CD4-positive, alpha-beta memory T cell (primary cell): ENCODE data around the gene NDUFAF7. TPM values are rescaled to one million over a fixed set of nuclear protein-coding genes. Genes with fewer than 3 reads are reported as not detected.
A peak's percentile ranks its signal among the peaks of the same experiment; 100 is the strongest.
"Not testable (repeated sequence)": the region's sequence is repeated elsewhere in the genome, so short reads cannot be mapped to it uniquely, and the experiment has no call there.

ENCODE experiments used
- CTCF ChIA-PET: fragments of 350-600 bp; sonication (Branson Sonifier 250); formaldehyde crosslinking; loops from one replicate; lab custom pipeline; 2021; ENCODE audit warnings: inconsistent platforms; ENCODE audit not compliant: partially characterized antibody; lab: Charles Lee
- POLR2A ChIA-PET: fragments of 350-600 bp; sonication (Branson Sonifier 250); formaldehyde crosslinking; loops from one replicate; lab custom pipeline; 2021; ENCODE audit not compliant: partially characterized antibody; lab: Charles Lee
- DNase-seq, 5 donors: peaks; one replicate each; pipeline versions ENCODE4 v3.0.0 to v3.0.0-alpha.2; 2020 to 2022; ENCODE audit warnings: mixed read lengths in 1 of 5
- H3K27ac ChIP-seq: one replicate; pipeline ENCODE4 v1.7.0; 2013; ENCODE audit warnings: low read depth, low read length
- H3K27me3 ChIP-seq: 2 replicates; pipeline ENCODE4 v1.7.0; 2013; ENCODE audit warnings: mild to moderate bottlenecking, low read length, moderate library complexity; ENCODE audit not compliant: insufficient read depth
- H3K36me3 ChIP-seq: 2 replicates; pipeline ENCODE4 v1.7.0; 2013; ENCODE audit warnings: mild to moderate bottlenecking, low read length, moderate library complexity; ENCODE audit not compliant: insufficient read depth
- H3K4me1 ChIP-seq: 2 replicates; pipeline ENCODE4 v1.7.0; 2013; ENCODE audit warnings: mild to moderate bottlenecking, low read length, moderate library complexity; ENCODE audit not compliant: insufficient read depth
- H3K4me3 ChIP-seq, 2 donors: one replicate each; pipeline ENCODE4 v1.7.0; 2013; ENCODE audit warnings: low read length in 2 of 2, mild to moderate bottlenecking in 1 of 2
- H3K9me3 ChIP-seq, 2 donors: one replicate each; pipeline ENCODE4 v1.7.0; 2013; ENCODE audit warnings: low read length in 2 of 2, control low read depth in 1 of 2; ENCODE audit not compliant: control insufficient read depth in 1 of 2
- H3K27ac Mint-ChIP-seq, 7 donors: one replicate each; pipeline ENCODE4 v1.8.0; 2020 to 2021; ENCODE audit warnings: mixed read lengths in 7 of 7, mild to moderate bottlenecking in 6 of 7, inconsistent platforms in 3 of 7, moderate library complexity in 3 of 7
- H3K27me3 Mint-ChIP-seq, 2 donors: one replicate each; pipeline ENCODE4 v1.8.0; 2020 to 2021; ENCODE audit warnings: mixed read lengths in 2 of 2
- H3K36me3 Mint-ChIP-seq, 2 donors: one replicate each; pipeline ENCODE4 v1.8.0; 2020 to 2021; ENCODE audit warnings: mixed read lengths in 2 of 2, inconsistent platforms in 1 of 2, mild to moderate bottlenecking in 1 of 2
- H3K4me1 Mint-ChIP-seq, 4 donors: one replicate each; pipeline ENCODE4 v1.8.0; 2020 to 2021; ENCODE audit warnings: mixed read lengths in 4 of 4, mild to moderate bottlenecking in 1 of 4
- H3K4me3 Mint-ChIP-seq, 8 donors: one replicate each; pipeline ENCODE4 v1.8.0; 2020 to 2021; ENCODE audit warnings: mixed read lengths in 8 of 8, mild to moderate bottlenecking in 7 of 8, moderate library complexity in 6 of 8, inconsistent platforms in 3 of 8
- H3K9me3 Mint-ChIP-seq, 8 donors: one replicate each; pipeline ENCODE4 v1.8.0; 2020 to 2021; ENCODE audit warnings: mixed read lengths in 8 of 8, mild to moderate bottlenecking in 5 of 8, inconsistent platforms in 3 of 8, moderate library complexity in 1 of 8
- intact Hi-C: fragments of 100-400 bp; cut with micrococcal nuclease; formaldehyde crosslinking; loops from one replicate; pipeline ENCODE4 v1.15.1; 2023
- polyA plus RNA-seq, 2 donors: library from polyadenylated mRNA; unstranded; fragments of 300-500 nt; fragmentation: Illumina TruSeq; gene quantifications; one replicate each; pipeline ENCODE4 v1.2.3, GENCODE V29; 2021
- total RNA-seq, 2 experiments: library from RNA; stranded (reverse); gene quantifications; one replicate each; pipeline ENCODE4 v1.2.3, GENCODE V29; 2021

NDUFAF7 gene
- total and polyA plus RNA-seq, 4 experiments from 2014 or later, result 7.4 to 37.9 (median 23.4) TPM

GRCh38 chr2:37191253-37191652, 40.2 kb upstream of the NDUFAF7 start:
- H3K36me3 ChIP-seq, result no peaks in the 10 kb centered on the region
- Mint-ChIP-seq H3K27me3 (peaks cover 5 to 6% of the 10 kb centered on the region in 2 donors), H3K4me3 (no peak overlapping the region), H3K27ac (peak overlapping the region in 2 of 7 donors; percentile 41 to 59), H3K4me1 (peaks cover 1 to 3% (median 2%) of the 10 kb centered on the region in 4 donors), H3K36me3 (peaks cover 0 to 1% of the 10 kb centered on the region in 2 donors), H3K9me3 (peaks cover 0 to 1% (median 0%) of the 10 kb centered on the region in 8 donors)
- H3K9me3 ChIP-seq, result no peaks in the 10 kb centered on the region
- no peak overlapping the region for H3K27ac ChIP-seq
- H3K4me3 ChIP-seq, result no peak overlapping the region
- POLR2A ChIA-PET, result interaction anchor here (0.6 to 1.6 kb wide), 2 partner anchors 10 to 51 kb away, joined by 3 to 5 read pairs; no protein-coding TSS in a partner anchor
- intact Hi-C loops, result no loop called here
- no peak for DNase-seq
- CTCF ChIA-PET, result interaction anchor here (0.7 kb wide), 1 partner anchor 9 kb away, joined by 4 read pairs; no protein-coding TSS in a partner anchor
- no peaks in the 10 kb centered on the region for H3K27me3 ChIP-seq
- H3K4me1 ChIP-seq, result peaks cover 4% of the 10 kb centered on the region

- POLR2A ChIA-PET, result interaction anchor here (1.6 kb wide), 1 partner anchor 10 kb away, joined by 3 read pairs; no protein-coding TSS in a partner anchor
Observed at GRCh38 chr2:37191747-37192146, 39.7 kb upstream of the NDUFAF7 start.

GRCh38 chr2:37192551-37192950, 38.9 kb upstream of the NDUFAF7 start:
- H3K4me1 Mint-ChIP-seq, result peaks cover 6 to 14% (median 10%) of the 10 kb centered on the region in 4 donors
- peaks cover 0 to 3% (median 0%) of the 10 kb centered on the region in 8 donors for H3K9me3 Mint-ChIP-seq

More at GRCh38 chr2:37191747-37192146, 39.7 kb upstream of the NDUFAF7 start:
- Histone ChIP-seq H3K27ac (no peak overlapping the region), H3K4me3 (no peak overlapping the region), H3K36me3 (no peaks in the 10 kb centered on the region), H3K27me3 (no peaks in the 10 kb centered on the region), H3K4me1 (peaks cover 4% of the 10 kb centered on the region), H3K9me3 (no peaks in the 10 kb centered on the region)
- CTCF ChIA-PET, result interaction anchor here (0.7 kb wide), 1 partner anchor 10 kb away, joined by 4 read pairs; no protein-coding TSS in a partner anchor
- intact Hi-C loops, result no loop called here
- H3K27me3 Mint-ChIP-seq, result peaks cover 3 to 4% of the 10 kb centered on the region in 2 donors
- peaks cover 3 to 6% (median 4%) of the 10 kb centered on the region in 4 donors for H3K4me1 Mint-ChIP-seq
- no peak for DNase-seq
- H3K36me3 Mint-ChIP-seq, result peaks cover 0 to 4% of the 10 kb centered on the region in 2 donors
- no peak overlapping the region for H3K27ac Mint-ChIP-seq
- H3K9me3 Mint-ChIP-seq, result peaks cover 0 to 3% (median 0%) of the 10 kb centered on the region in 8 donors
- no peak overlapping the region for H3K4me3 Mint-ChIP-seq

GRCh38 chr2:37195862-37196319, 35.6 kb upstream of the NDUFAF7 start:
- Mint-ChIP-seq H3K27ac (peak overlapping the region; percentile 87 to 100 (median 97)), H3K4me3 (peak overlapping the region; percentile 97 to 100 (median 98)), H3K36me3 (peaks cover 0 to 11% of the 10 kb centered on the region in 2 donors), H3K4me1 (peaks cover 11 to 36% (median 19%) of the 10 kb centered on the region in 4 donors)
- CTCF ChIA-PET, H3K27me3 ChIP-seq, H3K9me3 ChIP-seq, DNase-seq, H3K27me3 Mint-ChIP-seq, H3K36me3 ChIP-seq, H3K9me3 Mint-ChIP-seq: not testable (repeated sequence)
- intact Hi-C loops, result loop anchor here (1.0 to 2.0 kb wide), 3 partner anchors 35 to 112 kb away; partner anchors contain the start of genes CEBPZ, EIF2AK2, GPATCH11 and HEATR5B
- POLR2A ChIA-PET, result interaction anchor here (2.7 kb wide), 1 partner anchor 36 kb away, joined by 22 read pairs; the partner anchor contains the start of genes CEBPZ and NDUFAF7
- H3K4me1 ChIP-seq, result peaks cover 35% of the 10 kb centered on the region
- H3K27ac ChIP-seq, result peak overlapping the region; percentile 79
- peak overlapping the region; percentile 80 to 93 for H3K4me3 ChIP-seq

More at GRCh38 chr2:37192551-37192950, 38.9 kb upstream of the NDUFAF7 start:
- Mint-ChIP-seq H3K4me3 (no peak overlapping the region), H3K27me3 (peaks cover 0 to 2% of the 10 kb centered on the region in 2 donors), H3K36me3 (peaks cover 0 to 6% of the 10 kb centered on the region in 2 donors), H3K27ac (no peak overlapping the region)
- Histone ChIP-seq H3K36me3 (no peaks in the 10 kb centered on the region), H3K27ac (no peak overlapping the region), H3K9me3 (no peaks in the 10 kb centered on the region), H3K4me3 (no peak overlapping the region), H3K4me1 (peaks cover 10% of the 10 kb centered on the region), H3K27me3 (no peaks in the 10 kb centered on the region)
- no peak for DNase-seq
- POLR2A ChIA-PET, result interaction anchor here (0.8 kb wide), 1 partner anchor 23 kb away, joined by 4 read pairs; no protein-coding TSS in a partner anchor
- CTCF ChIA-PET, result interaction anchor here (0.6 kb wide), 1 partner anchor 23 kb away, joined by 3 read pairs; no protein-coding TSS in a partner anchor
- intact Hi-C loops, result no loop called here

- Histone ChIP-seq H3K27me3 (no peaks in the 10 kb centered on the region), H3K4me3 (peak within 1 kb of the TSS; percentile 80 to 93), H3K36me3 (no peaks in the 10 kb centered on the region), H3K4me1 (peaks cover 41% of the 10 kb centered on the region), H3K27ac (peak within 1 kb of the TSS; percentile 79), H3K9me3 (no peaks in the 10 kb centered on the region)
- POLR2A ChIA-PET, result interaction anchor here (0.9 to 2.7 kb wide), 8 partner anchors 15 to 230 kb away, joined by 3 to 22 read pairs (median 4); partner anchors contain the start of genes CEBPZ, EIF2AK2, NDUFAF7 and STRN
- CTCF ChIA-PET, result interaction anchor here (0.9 to 1.1 kb wide), 2 partner anchors 24 to 27 kb away, joined by 4 to 5 read pairs; no protein-coding TSS in a partner anchor
- peak within 1 kb of the TSS; percentile 87 to 100 (median 97) for H3K27ac Mint-ChIP-seq
- peaks cover 11 to 36% (median 19%) of the 10 kb centered on the region in 4 donors for H3K4me1 Mint-ChIP-seq
- DNase-seq, result peak; percentile 88 to 90 (median 89)
- peaks cover 4 to 15% of the 10 kb centered on the region in 2 donors for H3K36me3 Mint-ChIP-seq
- peak within 1 kb of the TSS; percentile 97 to 100 (median 98) for H3K4me3 Mint-ChIP-seq
- peaks cover 0 to 3% (median 0%) of the 10 kb centered on the region in 8 donors for H3K9me3 Mint-ChIP-seq
- H3K27me3 Mint-ChIP-seq, result no peaks in the 10 kb centered on the region
- intact Hi-C loops, result loop anchor here (1.0 to 2.0 kb wide), 3 partner anchors 34 to 112 kb away; partner anchors contain the start of genes CEBPZ, EIF2AK2, GPATCH11 and HEATR5B
Observed at GRCh38 chr2:37196320-37197195, 34.9 kb upstream of the NDUFAF7 start, which contains the start of gene CEBPZOS. Gene CEBPZOS (plus strand): TSS chr2:37196496. CDS start chr2:37199705, 3,209 bp downstream.

- H3K9me3 ChIP-seq, result no peaks in the 10 kb centered on the region
- peaks cover 19 to 30% of the 10 kb centered on the region in 2 donors for H3K36me3 Mint-ChIP-seq
- ChIA-PET POLR2A (interaction anchor here (1.2 kb wide), 2 partner anchors 9 to 42 kb away, joined by 3 to 4 read pairs; partner anchors contain the start of gene EIF2AK2), CTCF (no interaction called here)
- no peaks in the 10 kb centered on the region for H3K27me3 ChIP-seq
- H3K4me3 Mint-ChIP-seq, result peak overlapping the region in 1 of 8 donors; percentile 69
- peaks cover 46% of the 10 kb centered on the region for H3K4me1 ChIP-seq
- H3K4me3 ChIP-seq, result no peak overlapping the region
- peaks cover 14 to 36% (median 22%) of the 10 kb centered on the region in 4 donors for H3K4me1 Mint-ChIP-seq
- H3K36me3 ChIP-seq, result peaks cover 4% of the 10 kb centered on the region
- DNase-seq, result no peak
- no peak overlapping the region for H3K27ac ChIP-seq
- H3K27ac Mint-ChIP-seq, result peak overlapping the region in 2 of 7 donors; percentile 23 to 42
- intact Hi-C loops, result no loop called here
- peaks cover 0 to 3% (median 1%) of the 10 kb centered on the region in 8 donors for H3K9me3 Mint-ChIP-seq
- H3K27me3 Mint-ChIP-seq, result no peaks in the 10 kb centered on the region
Observed at GRCh38 chr2:37198681-37199065, 32.8 kb upstream of the NDUFAF7 start.
